Stimulated activated CD4-positive, alpha-beta T cell treated with anti-CD3 and anti-CD28 coated beads, Interleukin-4, amount 100 ng/mL, for 24 hours (primary cell): ENCODE results near the gene ATF7.
"Not testable (repeated sequence)": the region's sequence is repeated elsewhere in the genome, so short reads cannot be mapped to it uniquely, and the experiment has no call there.

Experiments used
- DNase-seq: peaks from one replicate; pipeline ENCODE4 v3.0.0-alpha.2; 2020

Gene ATF7

DNA sequence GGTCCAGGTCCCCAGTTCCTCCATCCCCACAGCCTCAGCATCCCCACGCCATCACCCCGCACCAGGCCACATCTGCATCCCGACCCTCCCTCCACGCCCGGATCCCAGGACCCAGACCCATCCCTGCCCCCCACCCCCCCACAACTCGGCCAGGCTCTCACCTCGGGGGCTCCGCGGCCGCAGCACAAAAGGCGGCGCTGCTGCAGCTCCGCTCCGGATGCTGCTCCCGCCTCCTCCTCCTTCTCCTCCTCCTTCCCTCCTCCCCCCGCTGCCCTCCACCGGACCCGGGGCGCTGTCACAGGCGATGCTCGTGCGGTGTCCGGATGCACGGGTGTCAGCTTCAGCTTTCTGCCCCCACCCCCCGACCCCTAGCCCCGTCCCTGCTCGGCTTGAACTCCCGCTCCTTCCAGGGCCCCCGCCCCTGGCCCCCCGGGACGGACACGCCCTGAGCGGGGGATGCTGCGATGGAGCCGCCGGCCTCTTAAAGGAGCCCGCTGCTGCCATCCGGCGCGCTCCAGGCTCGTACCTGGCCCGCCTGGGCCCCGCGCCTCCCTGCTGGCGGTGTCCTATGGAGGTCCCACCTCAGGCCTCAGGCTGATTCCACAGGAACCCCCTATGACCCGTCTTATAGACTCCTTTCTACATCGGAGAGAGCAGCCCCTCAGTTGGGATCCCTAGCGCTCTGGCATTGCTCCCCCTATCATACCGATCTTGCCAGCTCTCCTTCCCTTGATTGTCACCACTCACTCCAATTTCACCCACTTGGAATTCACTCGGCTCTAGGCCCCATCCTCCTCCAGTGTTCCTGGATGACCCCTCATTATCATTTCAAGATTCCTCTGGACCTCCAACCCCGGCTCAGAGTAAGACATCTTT, 126.7 kb downstream of the ATF7 start, which contains the start of gene MAP3K12:
MAP3K12 (minus strand) TSS at position 193 of the 876 bp plus-strand sequence. CDS start 12,067 bp downstream, outside the sequence.
- DNase-seq = peak; percentile 63

GRCh38 chr12:53498235-53498630, 127.9 kb downstream of the ATF7 start:
- no peak for DNase-seq

DNA sequence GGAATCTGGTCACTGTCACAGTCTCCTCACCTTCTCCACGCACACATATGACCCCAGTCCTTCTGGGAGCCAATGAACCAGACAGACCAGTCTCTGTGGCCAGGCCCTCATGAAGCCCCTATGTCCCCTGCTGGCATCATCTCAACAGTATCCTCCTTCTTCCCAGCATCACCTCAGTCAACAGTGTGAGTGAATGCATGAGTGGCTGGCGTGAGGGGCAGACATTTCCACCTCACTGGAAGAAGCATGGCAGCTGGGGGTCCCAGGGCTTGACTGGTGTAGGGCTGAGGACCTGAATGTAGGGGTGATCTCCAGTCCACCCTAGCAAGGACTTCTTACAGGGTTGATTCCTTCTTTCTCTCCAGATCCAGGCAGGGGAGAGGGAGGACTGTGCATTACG, 128.7 kb downstream of the ATF7 start:
- no peak for DNase-seq

DNA sequence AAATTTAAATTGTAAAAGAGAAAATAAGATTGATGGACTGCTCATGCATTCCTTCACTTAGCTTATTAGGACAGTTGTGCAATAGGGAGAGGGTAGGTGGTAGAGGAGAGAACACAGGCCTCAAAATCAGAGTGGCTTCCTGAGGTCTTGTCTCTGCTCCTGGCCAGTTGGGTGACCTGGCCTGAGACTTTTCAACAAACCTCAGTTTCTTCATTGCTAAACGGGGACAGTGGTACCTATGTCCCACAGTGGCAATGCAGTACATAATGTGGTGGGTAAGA, 129.5 kb downstream of the ATF7 start:
- DNase-seq = no peak

GRCh38 chr12:53495903-53496751, 130.1 kb downstream of the ATF7 start:
- DNase-seq = no peak

GRCh38 chr12:53493610-53494391, 132.4 kb downstream of the ATF7 start:
- no peak for DNase-seq

- peak; percentile 86 for DNase-seq
Measured at GRCh38 chr12:53492830-53493609, 133.2 kb downstream of the ATF7 start.

DNA sequence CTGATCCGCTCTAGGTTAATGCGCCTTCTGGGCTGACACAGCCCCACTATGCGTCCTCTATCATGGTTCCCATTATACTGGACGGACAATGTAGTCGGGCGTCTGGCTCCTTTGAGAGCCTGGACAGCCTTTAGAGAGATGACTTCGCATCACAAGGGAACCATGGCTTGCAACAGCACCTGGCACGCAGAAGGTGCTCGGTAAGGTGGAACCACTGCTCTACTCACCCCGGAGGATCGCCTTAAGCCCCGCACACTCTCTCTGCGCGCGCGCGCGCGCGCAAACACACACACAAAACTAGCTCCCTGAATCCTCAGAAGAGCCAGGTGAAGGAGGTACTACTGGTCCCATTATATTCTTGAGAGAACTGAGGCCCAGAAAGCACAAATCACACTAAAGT, 134.0 kb downstream of the ATF7 start:
- DNase-seq = no peak

DNA sequence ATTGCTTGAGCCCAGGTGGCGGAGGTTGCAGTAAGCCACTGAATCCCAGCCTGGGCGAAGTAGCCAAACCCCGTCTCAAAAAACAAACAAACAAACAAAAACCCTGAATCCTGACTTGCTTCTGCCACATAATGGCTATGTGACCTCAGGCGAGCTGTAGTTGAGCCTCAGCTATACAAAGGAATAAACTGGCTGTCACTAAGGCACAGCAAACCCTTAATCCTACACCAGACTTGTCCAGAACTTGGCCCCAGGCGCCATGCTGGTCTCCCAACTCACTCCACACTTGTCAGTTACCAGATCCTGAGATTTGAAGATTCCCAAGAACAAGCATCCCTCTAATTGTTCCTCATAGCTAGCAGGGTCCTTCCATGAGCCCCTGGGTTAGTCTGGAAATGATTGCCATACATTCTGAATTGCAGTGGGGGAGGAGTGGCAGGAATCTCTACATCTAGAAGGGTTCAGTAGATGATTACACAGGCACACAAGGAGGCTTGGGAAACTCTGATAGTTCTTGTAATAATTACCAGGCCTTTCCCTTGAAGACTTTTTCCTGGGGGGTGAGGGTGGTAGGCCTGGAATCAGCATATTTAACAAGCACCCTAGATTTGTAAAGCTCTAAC, 136.8 kb downstream of the ATF7 start:
- DNase-seq = no peak

- no peak for DNase-seq
Measured at GRCh38 chr12:53486736-53487487, 139.3 kb downstream of the ATF7 start.

DNA sequence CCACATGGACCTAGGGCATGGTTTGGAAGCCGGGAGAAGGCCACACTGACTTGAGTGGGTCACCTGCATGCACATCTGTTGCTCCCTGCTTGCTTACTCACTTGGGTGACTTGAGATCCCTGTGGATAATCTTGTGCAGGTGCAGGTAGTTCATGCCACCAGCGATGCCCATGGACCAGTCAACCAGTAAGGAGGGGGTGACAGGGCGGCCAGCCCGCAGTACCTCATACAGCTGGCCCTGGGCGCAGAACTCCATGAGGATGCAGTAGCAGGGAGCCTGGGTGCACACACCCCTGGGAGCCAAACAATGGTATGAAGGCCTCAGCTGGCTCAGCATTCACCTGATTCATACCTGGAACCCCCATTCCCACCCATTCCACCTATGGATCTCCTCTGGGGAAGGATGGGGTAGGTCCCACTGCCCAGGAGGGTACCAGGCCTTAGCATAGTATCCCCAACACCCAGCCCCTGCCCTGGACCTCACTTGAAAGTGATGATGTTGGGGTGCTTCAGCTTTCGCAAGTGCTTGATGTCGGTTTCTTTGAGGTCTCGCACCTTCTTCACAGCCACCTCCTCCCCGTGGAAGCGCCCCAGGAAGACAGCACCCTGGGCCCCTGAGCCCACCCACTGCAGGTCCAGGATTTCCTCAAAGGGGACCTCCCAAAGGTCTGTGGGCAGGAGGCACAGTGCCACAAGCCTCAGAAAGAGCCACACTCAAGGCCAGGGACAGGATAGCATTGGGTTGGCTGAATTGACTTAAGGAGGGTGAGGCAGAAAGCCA, 140.0 kb downstream of the ATF7 start:
- no peak for DNase-seq

DNA sequence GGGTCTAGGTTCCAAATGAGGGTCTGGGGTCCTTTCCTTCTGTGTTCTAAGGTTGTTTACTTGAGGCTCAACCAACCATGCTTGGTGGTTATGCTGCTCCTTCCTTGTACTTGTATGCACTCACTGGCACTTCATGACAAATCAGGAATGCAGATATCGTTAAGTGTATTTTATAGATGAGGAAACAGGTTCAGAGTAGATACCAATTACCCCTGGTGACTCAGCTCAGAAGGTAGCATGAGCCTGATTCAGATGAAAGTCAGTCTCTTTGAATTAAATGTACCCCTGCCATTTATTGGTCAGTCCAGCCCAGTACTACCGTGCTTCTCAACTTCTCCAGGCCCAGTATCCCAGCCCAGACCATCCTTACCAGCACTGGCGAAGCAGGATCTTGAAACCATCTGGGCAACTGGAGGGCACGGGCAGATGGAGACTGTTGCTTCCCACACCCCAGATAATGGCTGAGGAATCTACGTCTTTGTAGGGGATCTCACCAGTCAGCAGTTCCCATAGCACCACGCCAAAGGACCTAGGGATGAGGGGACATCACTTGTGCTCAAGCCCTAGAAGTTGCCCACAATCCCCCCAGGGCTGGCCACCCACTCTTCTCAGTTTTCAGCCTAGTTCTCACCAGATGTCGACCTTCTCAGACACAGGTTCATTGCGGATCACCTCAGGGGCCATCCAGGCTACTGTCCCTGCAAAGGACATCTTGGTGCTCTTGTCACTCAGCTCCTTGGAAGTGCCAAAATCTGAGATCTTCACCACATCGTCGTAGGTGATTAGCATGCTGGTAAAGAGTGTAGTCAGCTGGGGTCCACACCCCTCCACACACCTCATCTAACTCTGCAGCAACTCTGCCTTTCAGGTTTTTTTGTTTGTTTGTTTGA, 141.3 kb downstream of the ATF7 start:
- DNase-seq = no peak

DNA sequence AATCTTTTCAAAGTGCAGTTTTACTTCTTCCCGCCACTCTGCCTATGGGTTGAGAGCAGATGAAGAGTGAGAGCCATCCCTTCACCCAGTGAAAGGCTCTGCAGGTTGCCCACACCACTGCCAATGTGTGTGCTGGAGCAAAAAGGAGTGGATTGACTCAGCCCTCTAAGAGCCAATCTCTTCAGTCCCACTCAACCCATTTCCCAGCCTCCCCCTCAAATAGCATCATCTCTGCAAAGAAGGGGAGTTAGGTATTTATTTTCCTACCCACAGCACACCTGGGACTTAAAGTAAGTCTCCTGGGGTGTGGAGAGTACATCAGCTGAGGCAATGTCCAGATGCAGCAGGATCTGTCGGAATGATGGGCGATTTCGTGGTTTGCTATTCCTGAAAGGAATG, 142.2 kb downstream of the ATF7 start:
- no peak for DNase-seq

DNA sequence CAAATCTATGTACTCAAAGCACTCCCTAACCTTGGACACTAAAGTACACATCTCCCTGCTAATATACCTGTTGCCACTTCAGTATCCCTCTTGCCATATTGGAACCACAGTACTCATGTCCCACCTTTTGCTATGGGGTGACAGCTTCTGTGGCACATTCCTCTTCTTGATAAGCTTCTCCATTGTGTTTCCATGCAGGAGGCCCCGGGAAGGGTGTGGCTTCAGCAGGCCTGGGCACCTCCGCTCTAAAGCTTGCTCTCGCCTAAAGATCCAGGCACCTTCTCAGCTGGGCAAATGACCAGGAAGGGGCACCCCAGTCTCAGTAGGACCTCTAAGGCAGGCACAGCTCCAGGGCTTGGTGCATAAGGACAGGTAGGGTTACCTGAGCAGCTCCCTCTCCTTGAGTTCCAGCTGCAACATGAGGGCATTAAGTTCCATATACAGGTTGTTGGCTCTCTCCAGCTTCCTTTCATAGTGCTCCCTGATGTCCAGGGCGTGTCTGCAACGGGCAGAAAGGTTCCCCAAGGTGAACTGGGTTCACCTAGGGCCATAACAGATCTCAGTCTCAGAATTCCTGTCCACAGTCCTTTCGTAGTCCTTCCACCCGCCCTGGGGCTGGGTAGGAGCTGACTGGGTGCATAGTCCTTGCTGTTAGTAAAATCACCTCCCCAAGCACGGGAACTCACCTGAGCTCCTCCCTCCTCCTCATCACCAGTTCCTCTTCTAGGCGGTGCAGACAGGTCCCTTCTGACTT, 142.8 kb downstream of the ATF7 start:
- DNase-seq = no peak

- no peak for DNase-seq
Measured at GRCh38 chr12:53482626-53483168, 143.5 kb downstream of the ATF7 start.

DNA sequence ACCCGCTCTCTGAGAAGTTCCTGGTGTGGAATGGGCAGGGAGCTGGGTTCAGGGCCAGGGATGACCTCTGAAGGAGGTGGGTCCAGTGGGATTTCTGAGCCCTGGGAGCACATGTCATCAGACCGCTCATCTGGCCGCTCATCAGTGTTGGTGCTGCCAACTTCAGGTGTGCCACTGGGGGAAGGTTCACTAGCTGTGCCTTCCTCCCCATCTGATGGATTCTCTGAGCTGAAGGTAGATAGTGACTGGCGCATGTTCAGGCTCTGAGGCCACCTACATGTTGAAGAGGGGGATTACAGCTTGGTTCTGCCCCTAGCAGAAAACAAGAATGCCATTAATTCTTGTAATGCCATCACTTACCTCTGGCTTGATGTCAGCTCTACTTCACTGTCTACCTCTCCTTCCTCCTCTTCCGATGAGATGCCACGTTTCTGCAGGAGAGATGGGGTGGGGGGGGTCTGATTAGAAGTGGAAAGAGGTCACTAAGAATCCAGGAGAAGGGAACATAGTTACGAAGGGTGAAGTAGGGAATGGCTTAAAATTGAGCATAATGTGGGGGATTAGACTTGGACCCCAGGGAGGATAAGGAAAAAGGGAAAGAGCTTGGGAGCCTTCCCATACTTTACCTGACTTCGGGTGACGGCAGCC, 144.1 kb downstream of the ATF7 start:
- no peak for DNase-seq

DNA sequence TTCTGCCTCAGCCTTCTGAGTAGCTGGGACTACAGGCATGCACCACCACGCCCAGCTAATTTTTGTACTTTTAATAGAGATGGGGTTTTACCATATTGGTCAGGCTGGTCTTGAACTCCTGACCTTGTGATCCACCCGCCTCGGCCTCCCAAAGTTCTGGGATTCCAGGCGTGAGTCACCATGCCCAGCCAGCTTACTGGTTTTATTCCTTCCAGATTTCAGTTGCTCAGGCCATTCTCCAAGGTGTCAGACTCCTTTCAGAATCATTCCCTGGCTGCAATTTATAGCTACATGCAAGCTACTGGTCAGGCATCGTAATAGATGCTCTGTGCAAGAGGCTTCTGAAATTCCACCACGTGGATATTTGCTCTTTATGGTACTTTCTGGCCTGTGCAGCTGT, 144.7 kb downstream of the ATF7 start:
- not testable (repeated sequence) for DNase-seq
